GM12874 (cell line): ENCODE measurements around the gene GABRG3.

ENCODE experiments used
- CTCF ChIP-seq: IDR thresholded peaks from 2 replicates; pipeline ENCODE4 v1.5.1; 2011; ENCODE audit warnings: low read depth, mild to moderate bottlenecking, control low read depth, low read length, moderate library complexity; ENCODE audit not compliant: insufficient read depth

The GABRG3 gene

GRCh38 chr15:27401471-27401870, 430.5 kb downstream of the GABRG3 start:
- no peak for TF ChIP-seq CTCF

DNA sequence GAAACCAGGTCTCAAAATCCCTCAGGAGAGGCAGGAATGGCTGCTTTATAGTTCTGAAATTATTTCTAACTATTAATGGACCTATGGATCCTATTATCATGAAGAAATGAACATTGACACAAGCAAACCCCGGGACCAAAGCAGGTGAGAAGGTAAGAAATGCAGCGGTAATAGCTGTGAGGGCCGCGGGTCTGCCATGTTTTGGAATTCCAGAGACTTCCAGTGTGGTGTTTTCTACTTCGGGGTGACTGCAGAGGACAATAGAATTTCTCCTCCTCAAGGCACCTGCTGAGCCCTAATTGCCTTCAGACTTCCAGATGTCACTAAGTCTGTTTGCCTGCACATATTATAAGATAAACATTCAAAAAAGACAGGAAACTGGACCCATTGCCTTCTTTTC, 437.4 kb downstream of the GABRG3 start:
- no peak for TF ChIP-seq CTCF

- no peak for TF ChIP-seq CTCF
Observed at GRCh38 chr15:27410996-27411605, 440.1 kb downstream of the GABRG3 start.

- no peak for TF ChIP-seq CTCF
Observed at GRCh38 chr15:27412415-27412814, 441.4 kb downstream of the GABRG3 start.

GRCh38 chr15:27414168-27414870, 443.3 kb downstream of the GABRG3 start:
- no peak for TF ChIP-seq CTCF

GRCh38 chr15:27418726-27419125, 447.7 kb downstream of the GABRG3 start:
- no peak for TF ChIP-seq CTCF

GRCh38 chr15:27422997-27423396, 452.0 kb downstream of the GABRG3 start:
- no peak for TF ChIP-seq CTCF
